ENCODE measurements around the gene FIBCD1. TPM values are rescaled to one million over a fixed set of nuclear protein-coding genes. Genes with fewer than 3 reads are reported as not detected.

Gene FIBCD1
- total RNA-seq, 1 donor = 5.1 TPM

GRCh38 chr9:130932255-130933079 is 6.6 kb downstream of the FIBCD1 start:
- H3K4me3 ChIP-seq (ENCODE audit: insufficient read depth, low read length) = peak overlapping the region; percentile 58
- H3K4me2 ChIP-seq (ENCODE audit: insufficient read depth, low read length) = peak overlapping the region; percentile 83
- H2AFZ ChIP-seq (ENCODE audit: low read length) = peak overlapping the region; percentile 71
- no peaks in the 10 kb centered on the region for H3K9me3 ChIP-seq (ENCODE audit: low read depth, low read length)
- no peaks in the 10 kb centered on the region for H3K27me3 ChIP-seq (ENCODE audit: insufficient read depth, low read length)
- H3K27ac ChIP-seq (ENCODE audit: low read depth, low read length) = peak overlapping the region; percentile 59
- TF ChIP-seq CTCF (IDR thresholded peaks at IDR 0.05; ENCODE audit: extremely low read depth, low read depth, low read length) = no peak
- H3K79me2 ChIP-seq (ENCODE audit: insufficient read depth, low read length) = no peaks in the 10 kb centered on the region
- H3K36me3 ChIP-seq (ENCODE audit: insufficient read depth, low read length) = no peaks in the 10 kb centered on the region
- no peaks in the 10 kb centered on the region for H4K20me1 ChIP-seq (ENCODE audit: insufficient read depth, low read length)
- peaks cover 54% of the 10 kb centered on the region for H3K4me1 ChIP-seq (ENCODE audit: insufficient read depth, low read length)
- peak; percentile 95 for DNase-seq (ENCODE audit: insufficient read length, low spot score, missing footprints)

- no peak for TF ChIP-seq CTCF (IDR thresholded peaks at IDR 0.05; ENCODE audit: extremely low read depth, low read depth, low read length)
- H3K27ac ChIP-seq (ENCODE audit: low read depth, low read length) = no peak overlapping the region
- no peaks in the 10 kb centered on the region for H4K20me1 ChIP-seq (ENCODE audit: insufficient read depth, low read length)
- H3K79me2 ChIP-seq (ENCODE audit: insufficient read depth, low read length) = no peaks in the 10 kb centered on the region
- no peaks in the 10 kb centered on the region for H3K9me3 ChIP-seq (ENCODE audit: low read depth, low read length)
- no peak overlapping the region for H2AFZ ChIP-seq (ENCODE audit: low read length)
- H3K4me3 ChIP-seq (ENCODE audit: insufficient read depth, low read length) = no peak overlapping the region
- peaks cover 48% of the 10 kb centered on the region for H3K4me1 ChIP-seq (ENCODE audit: insufficient read depth, low read length)
- H3K27me3 ChIP-seq (ENCODE audit: insufficient read depth, low read length) = no peaks in the 10 kb centered on the region
- H3K36me3 ChIP-seq (ENCODE audit: insufficient read depth, low read length) = no peaks in the 10 kb centered on the region
- H3K4me2 ChIP-seq (ENCODE audit: insufficient read depth, low read length) = no peak overlapping the region
- DNase-seq (ENCODE audit: insufficient read length, low spot score, missing footprints) = no peak
Observed at GRCh38 chr9:130931508-130932254, 7.4 kb downstream of the FIBCD1 start.

- H3K9me3 ChIP-seq (ENCODE audit: low read depth, low read length) = no peaks in the 10 kb centered on the region
- DNase-seq (ENCODE audit: insufficient read length, low spot score, missing footprints) = no peak
- no peak overlapping the region for H3K27ac ChIP-seq (ENCODE audit: low read depth, low read length)
- H2AFZ ChIP-seq (ENCODE audit: low read length) = no peak overlapping the region
- no peak for TF ChIP-seq CTCF (IDR thresholded peaks at IDR 0.05; ENCODE audit: extremely low read depth, low read depth, low read length)
- H3K4me3 ChIP-seq (ENCODE audit: insufficient read depth, low read length) = no peak overlapping the region
- no peaks in the 10 kb centered on the region for H4K20me1 ChIP-seq (ENCODE audit: insufficient read depth, low read length)
- H3K27me3 ChIP-seq (ENCODE audit: insufficient read depth, low read length) = no peaks in the 10 kb centered on the region
- H3K79me2 ChIP-seq (ENCODE audit: insufficient read depth, low read length) = no peaks in the 10 kb centered on the region
- H3K4me2 ChIP-seq (ENCODE audit: insufficient read depth, low read length) = no peak overlapping the region
- H3K36me3 ChIP-seq (ENCODE audit: insufficient read depth, low read length) = no peaks in the 10 kb centered on the region
- H3K4me1 ChIP-seq (ENCODE audit: insufficient read depth, low read length) = peaks cover 41% of the 10 kb centered on the region
Observed at GRCh38 chr9:130930804-130931349, 8.2 kb downstream of the FIBCD1 start.
